Smooth muscle cell (in vitro differentiated cells): ENCODE results near the gene ZG16B. TPM values are rescaled to one million over a fixed set of nuclear protein-coding genes. Genes with fewer than 3 reads are reported as not detected.
A peak's percentile ranks its signal among the peaks of the same experiment; 100 is the strongest.

ENCODE experiments used
- DNase-seq: peaks from one replicate; lab custom pipeline; 2025; ENCODE audit not compliant: unreplicated experiment; lab: John Stamatoyannopoulos, UW
- H2AFZ ChIP-seq: fragments of 200-600 bp; sonication (generic); 2 replicates; pipeline ENCODE4 v1.6.0; 2016; ENCODE audit warnings: antibody characterized with exemption, low read depth, mild to moderate bottlenecking
- H3F3A ChIP-seq: fragments of 200-600 bp; sonication (generic); 2 replicates; pipeline ENCODE4 v1.6.0; 2017; ENCODE audit warnings: antibody characterized with exemption, low read depth
- H3K27ac ChIP-seq: fragments of 200-600 bp; sonication (generic); 2 replicates; pipeline ENCODE4 v1.5.1; 2016; ENCODE audit warnings: low read depth, mild to moderate bottlenecking
- H3K27me3 ChIP-seq: fragments of 200-600 bp; sonication (generic); 2 replicates; pipeline ENCODE4 v1.6.1; 2016; ENCODE audit warnings: low read depth, mild to moderate bottlenecking
- H3K36me3 ChIP-seq: fragments of 200-600 bp; sonication (generic); 2 replicates; pipeline ENCODE4 v1.5.1; 2016; ENCODE audit warnings: low read depth
- H3K4me1 ChIP-seq: fragments of 200-600 bp; sonication (generic); 2 replicates; pipeline ENCODE4 v1.5.1; 2016; ENCODE audit warnings: low read depth
- H3K4me2 ChIP-seq: fragments of 200-600 bp; sonication (generic); 2 replicates; pipeline ENCODE4 v1.6.0; 2016; ENCODE audit warnings: mild to moderate bottlenecking
- H3K4me3 ChIP-seq: fragments of 200-600 bp; sonication (generic); 2 replicates; pipeline ENCODE4 v1.5.1; 2016; ENCODE audit warnings: mild to moderate bottlenecking
- H3K79me2 ChIP-seq: fragments of 200-600 bp; sonication (generic); 2 replicates; pipeline ENCODE4 v1.6.0; 2016; ENCODE audit warnings: low read depth, mild to moderate bottlenecking
- H3K9ac ChIP-seq: fragments of 200-600 bp; sonication (generic); 2 replicates; pipeline ENCODE4 v1.6.0; 2016; ENCODE audit warnings: low read depth
- H3K9me3 ChIP-seq: fragments of 200-600 bp; sonication (generic); replicated peaks from 2 replicates; pipeline ENCODE4 v1.5.1; 2016; ENCODE audit warnings: low read depth
- H4K20me1 ChIP-seq: fragments of 200-600 bp; sonication (generic); 2 replicates; pipeline ENCODE4 v1.6.0; 2016; ENCODE audit warnings: low read depth
- WGBS: methylation state at CpG from one replicate; pipeline ENCODE4 v1.1.7; 2016; ENCODE audit warnings: low lambda C conversion rate; 5-methylcytosine and 5-hydroxymethylcytosine counted together
- polyA plus RNA-seq: library from polyadenylated mRNA; unstranded; fragments of >200 nt; fragmentation: Nextera tagmentation; extraction: Ambion mirVana; gene quantifications from 2 replicates; pipeline ENCODE4 v1.2.1, GENCODE V29; 2016
- total RNA-seq: library from RNA; depleted of rRNA; stranded (reverse); fragments of >200 nt; gene quantifications from 2 replicates; pipeline ENCODE4 v1.2.3, GENCODE V29; 2014
- TF ChIP-seq, protein P1 (sequence below): fragments of 200-600 bp; sonication (generic); IDR thresholded peaks from 2 replicates; pipeline ENCODE4 v1.5.1; 2017; ENCODE audit warnings: borderline replicate concordance, mild to moderate bottlenecking, antibody characterized with exemption; ENCODE audit not compliant: insufficient read depth, poor library complexity, severe bottlenecking

The ZG16B gene
- total and polyA plus RNA-seq, 2 experiments from 2014 or later: not detected

DNA sequence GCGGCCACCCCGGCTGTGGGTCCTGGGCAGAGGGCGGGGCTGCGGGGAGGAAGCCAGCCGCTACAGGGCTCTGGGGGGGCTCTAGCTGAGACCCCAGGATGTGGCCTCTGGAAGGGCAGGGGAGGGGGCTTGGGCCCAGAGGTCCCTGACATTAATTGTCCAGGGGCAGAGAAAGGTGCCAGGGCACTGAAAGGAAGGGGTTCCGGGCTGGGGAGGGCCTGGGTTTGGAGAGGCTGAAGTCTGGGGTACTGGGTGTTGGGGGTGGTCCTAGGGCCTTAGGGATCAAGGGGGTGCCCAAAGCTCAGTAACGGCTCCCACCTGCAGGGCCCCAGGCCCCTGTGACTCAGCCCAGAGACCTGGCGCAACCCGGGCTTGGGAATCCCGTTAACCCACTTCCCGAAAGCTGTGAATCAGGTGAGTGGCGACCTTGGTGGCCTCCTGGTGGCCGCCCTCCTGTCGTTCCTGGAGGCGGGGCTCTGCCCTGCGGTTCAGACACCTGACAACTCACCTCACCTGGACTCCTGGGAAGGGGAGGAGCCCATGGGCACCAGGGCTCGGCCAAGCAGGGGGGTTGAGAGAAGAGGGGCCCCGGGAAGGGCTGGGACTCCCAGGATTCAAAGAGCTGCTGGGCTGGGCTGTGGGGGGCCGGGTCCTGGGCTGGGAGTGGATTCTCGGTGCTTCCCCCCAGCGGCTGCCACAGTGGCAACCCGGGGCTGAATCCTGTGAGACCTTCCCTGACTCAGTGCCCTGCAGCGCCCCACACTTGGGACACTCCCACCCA, 28.3 kb downstream of the ZG16B start:
- TF ChIP-seq, protein P1, sequence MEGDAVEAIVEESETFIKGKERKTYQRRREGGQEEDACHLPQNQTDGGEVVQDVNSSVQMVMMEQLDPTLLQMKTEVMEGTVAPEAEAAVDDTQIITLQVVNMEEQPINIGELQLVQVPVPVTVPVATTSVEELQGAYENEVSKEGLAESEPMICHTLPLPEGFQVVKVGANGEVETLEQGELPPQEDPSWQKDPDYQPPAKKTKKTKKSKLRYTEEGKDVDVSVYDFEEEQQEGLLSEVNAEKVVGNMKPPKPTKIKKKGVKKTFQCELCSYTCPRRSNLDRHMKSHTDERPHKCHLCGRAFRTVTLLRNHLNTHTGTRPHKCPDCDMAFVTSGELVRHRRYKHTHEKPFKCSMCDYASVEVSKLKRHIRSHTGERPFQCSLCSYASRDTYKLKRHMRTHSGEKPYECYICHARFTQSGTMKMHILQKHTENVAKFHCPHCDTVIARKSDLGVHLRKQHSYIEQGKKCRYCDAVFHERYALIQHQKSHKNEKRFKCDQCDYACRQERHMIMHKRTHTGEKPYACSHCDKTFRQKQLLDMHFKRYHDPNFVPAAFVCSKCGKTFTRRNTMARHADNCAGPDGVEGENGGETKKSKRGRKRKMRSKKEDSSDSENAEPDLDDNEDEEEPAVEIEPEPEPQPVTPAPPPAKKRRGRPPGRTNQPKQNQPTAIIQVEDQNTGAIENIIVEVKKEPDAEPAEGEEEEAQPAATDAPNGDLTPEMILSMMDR: no peak
- no peak for DNase-seq
- Histone ChIP-seq H3K27me3 (peaks cover 20% of the 10 kb centered on the region), H3K4me2 (peak overlapping the region; percentile 72), H3K36me3 (no peaks in the 10 kb centered on the region), H3K4me1 (no peaks in the 10 kb centered on the region), H3F3A (no peaks in the 10 kb centered on the region), H3K9me3 (no peaks in the 10 kb centered on the region), H3K4me3 (peak overlapping the region; percentile 44), H4K20me1 (no peaks in the 10 kb centered on the region), H3K79me2 (no peaks in the 10 kb centered on the region), H3K27ac (no peak overlapping the region), H2AFZ (no peak overlapping the region), H3K9ac (no peak overlapping the region)
- WGBS: 11% methylated on average over 21 of the region's 23 CpGs

DNA sequence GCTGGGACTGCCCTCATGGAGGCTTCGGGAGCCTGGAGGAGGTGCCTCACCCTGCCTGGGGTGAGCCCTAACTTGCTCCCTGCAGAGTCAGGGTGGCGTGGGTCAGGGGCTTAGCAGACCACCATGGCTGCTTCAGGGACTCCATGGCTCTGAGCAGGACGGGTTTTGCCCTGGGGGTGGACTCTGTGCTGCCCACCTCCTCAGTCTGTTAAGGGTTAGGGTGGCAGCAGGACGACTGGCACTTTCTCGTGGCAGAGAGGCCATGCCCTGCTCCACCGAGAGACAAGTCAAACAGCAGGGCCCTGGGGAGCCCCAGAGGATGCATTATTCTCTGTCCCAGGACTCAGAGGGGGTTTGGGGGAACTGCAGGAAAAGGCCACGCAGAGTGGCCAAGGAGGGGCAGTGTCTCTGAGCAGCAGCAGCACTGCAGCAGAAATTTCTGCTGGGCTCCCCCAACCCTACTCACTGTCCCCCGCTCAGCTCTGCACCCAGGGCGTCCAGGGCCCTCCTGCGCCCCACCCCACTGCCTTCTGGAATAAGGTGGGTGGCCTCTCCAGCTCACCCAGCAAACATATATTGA, 29.7 kb downstream of the ZG16B start:
- 87% methylated on average over 10 of the region's 10 CpGs for whole genome bisulfite sequencing
- Histone ChIP-seq H3K27me3 (peaks cover 28% of the 10 kb centered on the region), H3F3A (no peaks in the 10 kb centered on the region), H3K4me3 (no peak overlapping the region), H3K27ac (no peak overlapping the region), H3K4me1 (no peaks in the 10 kb centered on the region), H3K9ac (no peak overlapping the region), H3K36me3 (no peaks in the 10 kb centered on the region), H3K9me3 (no peaks in the 10 kb centered on the region), H4K20me1 (no peaks in the 10 kb centered on the region), H2AFZ (no peak overlapping the region), H3K4me2 (no peak overlapping the region), H3K79me2 (no peaks in the 10 kb centered on the region)
- TF ChIP-seq, protein P1: no peak
- DNase-seq: no peak

DNA sequence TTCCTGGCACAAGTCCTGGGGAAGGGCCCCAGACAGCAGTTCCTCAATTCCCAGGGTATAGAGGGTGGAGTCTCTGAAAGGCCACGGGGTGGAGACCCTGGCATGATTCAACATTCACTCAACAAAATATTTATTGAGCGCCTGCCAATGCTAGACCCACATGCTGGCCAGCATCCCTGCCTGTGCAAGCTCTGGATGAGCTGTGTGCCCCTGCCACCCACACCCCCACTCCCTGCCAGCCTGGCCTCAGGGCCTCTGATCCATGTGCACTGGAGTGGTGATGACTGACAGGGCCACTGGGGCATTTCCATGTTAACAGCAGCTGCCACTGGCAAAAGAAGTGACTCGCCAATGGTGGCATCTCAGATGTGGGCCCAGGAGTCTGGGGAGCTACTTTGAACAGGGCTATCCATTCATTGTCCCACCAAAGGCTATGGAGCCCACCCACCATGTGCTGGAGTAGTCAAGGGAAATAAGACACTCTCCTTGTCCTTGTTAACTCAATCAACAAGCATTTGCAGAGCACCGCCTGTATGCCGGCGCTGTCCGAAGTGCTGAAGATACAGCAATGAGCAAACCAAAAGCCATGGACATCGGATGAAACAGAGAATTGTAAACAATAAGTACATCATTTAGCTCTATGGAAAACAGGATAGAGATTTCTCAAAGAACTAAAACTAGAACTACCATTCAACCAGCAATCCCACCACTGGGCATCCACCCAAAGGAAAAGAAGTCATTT, 30.9 kb downstream of the ZG16B start:
- TF ChIP-seq, protein P1: no peak
- Histone ChIP-seq H3K9me3 (no peaks in the 10 kb centered on the region), H3K27me3 (peaks cover 38% of the 10 kb centered on the region), H3K4me2 (no peak overlapping the region), H3K4me3 (no peak overlapping the region), H3K79me2 (no peaks in the 10 kb centered on the region), H3K9ac (no peak overlapping the region), H3F3A (no peaks in the 10 kb centered on the region), H3K4me1 (no peaks in the 10 kb centered on the region), H2AFZ (no peak overlapping the region), H4K20me1 (no peaks in the 10 kb centered on the region), H3K36me3 (no peaks in the 10 kb centered on the region), H3K27ac (no peak overlapping the region)
- DNase-seq: no peak
- WGBS: 85% methylated on average over 8 of the region's 8 CpGs
